Bronchial epithelial cell (primary cell): ENCODE data around the gene WDR82. TPM values are rescaled to one million over a fixed set of nuclear protein-coding genes. Genes with fewer than 3 reads are reported as not detected.

Experiments
- DNase-seq: peaks from one replicate; pipeline ENCODE4 v3.0.0-alpha.2; 2010; ENCODE audit warnings: low read depth
- FAIRE-seq: peaks from 2 replicates; lab custom pipeline; 2011; peaks lifted over from hg19 to GRCh38; lab: Jason Lieb, UNC
- H3K27me3 ChIP-seq: 2 replicates; pipeline ENCODE4 v1.5.1; 2011; ENCODE audit warnings: low read length; ENCODE audit not compliant: control insufficient read depth, insufficient read depth
- H3K36me3 ChIP-seq: 2 replicates; pipeline ENCODE4 v1.5.1; 2011; ENCODE audit warnings: low read length; ENCODE audit not compliant: control insufficient read depth, insufficient read depth
- H3K4me3 ChIP-seq: 2 replicates; pipeline ENCODE4 v1.5.1; 2011; ENCODE audit warnings: mild to moderate bottlenecking, low read depth, low read length, control low read depth
- total RNA-seq: library from RNA; depleted of rRNA; stranded (reverse); fragments of >200 nt; gene quantifications from 2 replicates; pipeline ENCODE4 v1.2.1, GENCODE V29; 2014
- TF ChIP-seq, protein P1 (sequence below): IDR thresholded peaks from 2 replicates; pipeline ENCODE4 v1.5.1; 2011; ENCODE audit warnings: mild to moderate bottlenecking, moderate library complexity, low read length, control low read depth, inconsistent platforms; ENCODE audit not compliant: insufficient read depth, severe bottlenecking

Gene WDR82
- total RNA-seq, 1 donor from 2014 or later = 61.3 TPM

DNA sequence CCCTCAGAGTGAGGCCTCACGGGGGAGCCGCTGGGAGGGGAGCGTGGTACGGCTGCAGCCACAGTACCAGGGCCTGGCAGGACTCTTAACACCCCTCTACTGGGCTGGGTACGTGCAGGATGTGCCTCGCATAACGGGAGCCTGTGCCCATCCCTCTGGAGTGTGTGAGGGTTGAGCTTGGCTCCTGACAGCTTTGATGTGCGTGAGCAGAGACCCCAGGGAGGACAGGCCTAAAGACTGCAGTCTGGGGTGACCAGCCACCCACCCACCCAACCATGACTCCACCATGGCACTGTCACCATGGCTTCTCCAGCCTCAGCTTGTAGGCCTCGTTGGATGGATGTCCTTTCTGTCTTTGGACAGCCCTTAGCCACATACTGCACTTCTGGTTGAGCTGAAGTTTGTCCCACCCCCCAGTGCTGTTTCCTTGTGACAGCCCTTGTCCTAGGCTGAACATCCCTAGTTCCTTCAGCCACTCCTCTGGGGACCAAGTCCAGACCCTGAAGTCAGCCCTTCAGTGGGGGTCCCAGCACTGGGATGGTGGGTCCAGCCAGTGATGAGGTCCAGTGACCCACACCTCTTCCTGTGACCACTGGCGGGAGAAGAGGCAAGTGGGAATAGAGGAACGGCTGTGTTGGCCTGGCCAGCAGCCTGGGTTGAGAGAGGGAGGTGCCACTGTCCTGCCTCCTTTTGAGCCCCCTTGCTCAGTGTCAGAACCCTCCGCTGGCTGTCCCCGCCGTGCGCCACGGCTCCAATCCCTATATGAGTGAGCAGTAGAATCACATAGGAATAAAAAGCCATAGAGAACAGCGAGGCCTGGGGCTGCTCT lies 15.3 kb upstream of the WDR82 start:
- FAIRE-seq = no peak

DNA sequence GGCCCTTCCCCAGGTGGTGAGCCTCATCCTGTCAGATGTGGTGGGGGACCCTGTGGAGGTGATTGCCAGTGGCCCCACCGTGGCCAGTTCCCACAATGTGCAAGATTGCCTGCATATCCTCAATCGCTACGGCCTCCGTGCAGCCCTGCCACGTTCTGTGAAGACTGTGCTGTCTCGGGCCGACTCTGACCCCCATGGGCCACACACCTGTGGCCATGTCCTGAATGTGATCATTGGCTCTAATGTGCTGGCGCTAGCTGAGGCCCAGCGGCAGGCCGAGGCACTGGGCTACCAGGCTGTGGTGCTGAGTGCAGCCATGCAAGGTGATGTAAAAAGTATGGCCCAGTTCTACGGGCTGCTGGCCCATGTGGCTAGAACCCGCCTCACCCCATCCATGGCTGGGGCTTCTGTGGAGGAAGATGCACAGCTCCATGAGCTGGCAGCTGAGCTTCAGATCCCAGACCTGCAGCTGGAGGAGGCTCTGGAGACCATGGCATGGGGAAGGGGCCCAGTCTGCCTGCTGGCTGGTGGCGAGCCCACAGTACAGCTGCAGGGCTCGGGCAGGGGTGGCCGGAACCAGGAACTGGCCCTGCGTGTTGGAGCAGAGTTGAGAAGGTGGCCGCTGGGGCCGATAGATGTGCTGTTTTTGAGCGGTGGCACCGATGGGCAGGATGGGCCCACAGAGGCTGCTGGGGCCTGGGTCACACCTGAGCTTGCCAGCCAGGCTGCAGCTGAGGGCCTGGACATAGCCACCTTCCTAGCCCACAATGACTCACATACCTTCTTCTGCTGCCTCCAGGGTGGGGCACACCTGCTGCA lies 14.0 kb upstream of the WDR82 start:
- FAIRE-seq = no peak
- no peak for DNase-seq

More for the DNA sequence above, 15.3 kb upstream of the WDR82 start:
- Histone ChIP-seq H3K36me3 (peaks cover 15% of the 10 kb centered on the region), H3K27me3 (peaks cover 4% of the 10 kb centered on the region), H3K4me3 (no peak overlapping the region)
- DNase-seq = no peak
- TF ChIP-seq, protein P1, sequence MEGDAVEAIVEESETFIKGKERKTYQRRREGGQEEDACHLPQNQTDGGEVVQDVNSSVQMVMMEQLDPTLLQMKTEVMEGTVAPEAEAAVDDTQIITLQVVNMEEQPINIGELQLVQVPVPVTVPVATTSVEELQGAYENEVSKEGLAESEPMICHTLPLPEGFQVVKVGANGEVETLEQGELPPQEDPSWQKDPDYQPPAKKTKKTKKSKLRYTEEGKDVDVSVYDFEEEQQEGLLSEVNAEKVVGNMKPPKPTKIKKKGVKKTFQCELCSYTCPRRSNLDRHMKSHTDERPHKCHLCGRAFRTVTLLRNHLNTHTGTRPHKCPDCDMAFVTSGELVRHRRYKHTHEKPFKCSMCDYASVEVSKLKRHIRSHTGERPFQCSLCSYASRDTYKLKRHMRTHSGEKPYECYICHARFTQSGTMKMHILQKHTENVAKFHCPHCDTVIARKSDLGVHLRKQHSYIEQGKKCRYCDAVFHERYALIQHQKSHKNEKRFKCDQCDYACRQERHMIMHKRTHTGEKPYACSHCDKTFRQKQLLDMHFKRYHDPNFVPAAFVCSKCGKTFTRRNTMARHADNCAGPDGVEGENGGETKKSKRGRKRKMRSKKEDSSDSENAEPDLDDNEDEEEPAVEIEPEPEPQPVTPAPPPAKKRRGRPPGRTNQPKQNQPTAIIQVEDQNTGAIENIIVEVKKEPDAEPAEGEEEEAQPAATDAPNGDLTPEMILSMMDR = no peak

DNA sequence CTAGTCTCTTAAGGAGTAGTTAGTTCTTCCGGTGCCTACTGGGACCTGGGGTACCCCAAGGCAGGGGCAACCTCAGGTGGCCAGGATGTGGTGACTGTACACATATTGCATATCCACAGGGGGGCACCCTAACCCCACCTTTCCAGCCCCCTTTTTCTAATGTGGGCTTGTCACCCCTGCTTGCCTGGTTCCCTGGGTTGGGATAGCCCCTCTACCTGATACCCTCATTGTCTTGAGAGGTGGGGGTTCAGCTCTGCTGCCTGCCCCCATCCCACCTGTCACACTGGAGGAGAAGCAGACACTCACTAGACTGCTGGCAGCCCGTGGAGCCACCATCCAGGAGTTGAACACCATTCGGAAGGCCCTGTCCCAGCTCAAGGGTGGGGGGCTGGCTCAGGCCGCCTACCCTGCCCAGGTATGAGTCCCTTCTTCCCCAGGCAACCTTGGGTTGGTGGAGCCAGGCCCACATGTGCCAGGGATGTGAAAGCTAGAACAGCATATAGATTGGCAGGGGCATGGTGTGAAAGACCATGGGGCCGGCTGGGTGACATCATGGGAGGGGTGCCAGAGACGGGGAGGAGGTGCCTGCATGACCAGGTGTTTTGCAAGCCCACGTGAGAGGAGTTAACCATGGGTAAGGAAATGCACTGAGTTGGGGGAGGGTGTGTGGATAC lies 13.2 kb upstream of the WDR82 start:
- no peak for DNase-seq
- FAIRE-seq = no peak
- Histone ChIP-seq H3K27me3 (no peaks in the 10 kb centered on the region), H3K4me3 (no peak overlapping the region), H3K36me3 (peaks cover 15% of the 10 kb centered on the region)
- TF ChIP-seq, protein P1 = peak; percentile 45

More for the DNA sequence above, 14.0 kb upstream of the WDR82 start:
- TF ChIP-seq, protein P1 = no peak
- Histone ChIP-seq H3K27me3 (peaks cover 1% of the 10 kb centered on the region), H3K36me3 (peaks cover 15% of the 10 kb centered on the region), H3K4me3 (no peak overlapping the region)

DNA sequence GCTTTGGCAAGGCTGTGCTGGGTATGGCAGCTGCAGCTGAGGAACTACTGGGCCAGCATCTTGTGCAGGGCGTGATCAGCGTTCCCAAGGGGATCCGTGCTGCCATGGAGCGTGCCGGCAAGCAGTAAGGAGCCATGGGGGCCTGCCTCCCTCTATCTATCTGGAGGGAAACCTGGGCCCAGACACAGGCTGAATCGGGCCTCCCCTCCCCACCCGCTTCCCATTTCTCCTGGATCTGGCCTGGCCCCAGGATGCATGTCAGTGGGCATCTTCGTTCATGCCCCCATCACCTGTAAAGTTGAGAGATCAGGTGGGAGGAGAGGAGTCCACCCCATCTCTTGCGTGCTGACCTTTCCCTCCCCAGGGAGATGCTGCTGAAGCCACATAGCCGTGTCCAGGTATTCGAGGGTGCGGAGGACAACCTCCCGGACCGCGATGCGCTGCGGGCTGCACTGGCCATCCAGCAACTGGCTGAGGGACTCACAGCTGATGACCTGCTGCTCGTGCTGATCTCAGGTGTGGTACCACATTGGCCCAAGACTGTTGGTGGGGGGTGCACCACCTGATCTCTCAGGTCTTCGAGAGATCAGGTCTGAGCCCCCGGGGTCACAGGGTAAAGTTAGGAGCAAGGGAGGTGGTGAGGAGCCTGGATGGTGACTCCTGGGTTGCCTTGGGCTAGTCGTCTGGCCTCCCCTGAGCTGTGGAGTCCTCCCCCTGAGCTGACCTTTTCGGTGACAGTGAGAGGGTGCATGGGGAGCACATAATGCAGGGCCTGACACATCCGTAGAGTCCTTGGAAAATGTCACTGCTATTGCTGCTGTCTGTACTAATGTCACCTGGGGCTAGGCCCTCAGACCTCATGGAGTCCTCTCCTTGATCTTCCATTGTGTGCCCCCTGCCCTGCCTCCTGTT lies 12.4 kb upstream of the WDR82 start:
- Histone ChIP-seq H3K4me3 (no peak overlapping the region), H3K27me3 (no peaks in the 10 kb centered on the region), H3K36me3 (peaks cover 15% of the 10 kb centered on the region)
- DNase-seq (no peak), FAIRE-seq (no peak)
- TF ChIP-seq, protein P1 = no peak
